ENCODE measurements around the gene RASGEF1C. TPM values are rescaled to one million over a fixed set of nuclear protein-coding genes. Genes with fewer than 3 reads are reported as not detected.
A peak's percentile ranks its signal among the peaks of the same experiment; 100 is the strongest.
"Not testable (repeated sequence)": the region's sequence is repeated elsewhere in the genome, so short reads cannot be mapped to it uniquely, and the experiment has no call there.

Gene RASGEF1C
- total RNA-seq, 2 donors from 2014 or later, result 0.09 to 3.1 TPM

- intact Hi-C loops (cut with DNase I), result loop anchor here (5.0 kb wide), 1 partner anchor 103 kb away; no protein-coding TSS in a partner anchor
- H3K36me3 ChIP-seq, result no peaks in the 10 kb centered on the region
- no peaks in the 10 kb centered on the region for H3K9me3 ChIP-seq
- H3K4me1 ChIP-seq (replicated peaks), result peaks cover 2% of the 10 kb centered on the region
- 3% methylated on average over 57 of the region's 58 CpGs for WGBS
- DNase-seq (ENCODE audit: low spot score), result peak; percentile 18
- peak overlapping the region; percentile 56 to 59 for H3K27ac ChIP-seq
- no peaks in the 10 kb centered on the region for H3K27me3 ChIP-seq (replicated peaks; ENCODE audit: insufficient read depth)
- H3K4me3 ChIP-seq, result peak overlapping the region; percentile 29 to 41
- no peak for TF ChIP-seq POLR2A (IDR thresholded peaks at IDR 0.05)
- peak; percentile 67 to 77 (median 76) for TF ChIP-seq CTCF (IDR thresholded peaks at IDR 0.05)
Observed at GRCh38 chr5:180090098-180090768, 118.8 kb downstream of the RASGEF1C start.

GRCh38 chr5:180089628-180090027, 119.4 kb downstream of the RASGEF1C start:
- DNase-seq (ENCODE audit: low spot score); H3K36me3 ChIP-seq; H3K4me1 ChIP-seq (replicated peaks); H3K27me3 ChIP-seq (replicated peaks; ENCODE audit: insufficient read depth); H3K9me3 ChIP-seq; H3K4me3 ChIP-seq; H3K27ac ChIP-seq: not testable (repeated sequence)
- WGBS, result 80% methylated on average over 18 of the region's 18 CpGs
- intact Hi-C loops (cut with DNase I), result loop anchor here (5.0 kb wide), 1 partner anchor 102 kb away; no protein-coding TSS in a partner anchor

GRCh38 chr5:180088561-180088960, 120.5 kb downstream of the RASGEF1C start:
- no peaks in the 10 kb centered on the region for H3K27me3 ChIP-seq (replicated peaks; ENCODE audit: insufficient read depth)
- DNase-seq (ENCODE audit: low spot score), result no peak
- 97% methylated on average over 8 of the region's 8 CpGs for WGBS
- no peaks in the 10 kb centered on the region for H3K36me3 ChIP-seq
- no peak overlapping the region for H3K4me3 ChIP-seq
- TF ChIP-seq POLR2AphosphoS5 (IDR thresholded peaks at IDR 0.05) (no peak), POLR2A (IDR thresholded peaks at IDR 0.05) (no peak), CTCF (IDR thresholded peaks at IDR 0.05) (no peak)
- H3K27ac ChIP-seq, result no peak overlapping the region
- H3K4me1 ChIP-seq (replicated peaks), result peaks cover 3% of the 10 kb centered on the region
- H3K9me3 ChIP-seq, result no peaks in the 10 kb centered on the region
- intact Hi-C loops (cut with DNase I), result no loop called here

- peaks cover 6% of the 10 kb centered on the region for H3K4me1 ChIP-seq (replicated peaks)
- H3K9me3 ChIP-seq, result no peaks in the 10 kb centered on the region
- H3K27ac ChIP-seq, result no peak overlapping the region
- TF ChIP-seq POLR2AphosphoS5 (IDR thresholded peaks at IDR 0.05) (no peak), CTCF (IDR thresholded peaks at IDR 0.05) (no peak), POLR2A (IDR thresholded peaks at IDR 0.05) (no peak)
- no peak for DNase-seq (ENCODE audit: low spot score)
- no peak overlapping the region for H3K4me3 ChIP-seq
- no peaks in the 10 kb centered on the region for H3K27me3 ChIP-seq (replicated peaks; ENCODE audit: insufficient read depth)
- no peaks in the 10 kb centered on the region for H3K36me3 ChIP-seq
- intact Hi-C loops (cut with DNase I), result no loop called here
- WGBS, result 88% methylated on average over 11 of the region's 11 CpGs
Observed at GRCh38 chr5:180086816-180087399, 122.1 kb downstream of the RASGEF1C start.

- WGBS, result 39% methylated on average over 7 of the region's 7 CpGs
- H3K4me1 ChIP-seq (replicated peaks), result peaks cover 6% of the 10 kb centered on the region
- DNase-seq (ENCODE audit: low spot score), result no peak
- no peak overlapping the region for H3K4me3 ChIP-seq
- no peaks in the 10 kb centered on the region for H3K9me3 ChIP-seq
- intact Hi-C loops (cut with DNase I), result no loop called here
- H3K36me3 ChIP-seq, result no peaks in the 10 kb centered on the region
- H3K27me3 ChIP-seq (replicated peaks; ENCODE audit: insufficient read depth), result no peaks in the 10 kb centered on the region
- no peak overlapping the region for H3K27ac ChIP-seq
- TF ChIP-seq POLR2AphosphoS5 (IDR thresholded peaks at IDR 0.05) (no peak), CTCF (IDR thresholded peaks at IDR 0.05) (no peak), POLR2A (IDR thresholded peaks at IDR 0.05) (no peak)
Observed at GRCh38 chr5:180085837-180086236, 123.2 kb downstream of the RASGEF1C start.

All from prostate gland (tissue), 2 donors.